Neutrophil (primary cell): ENCODE data around the gene PDCL2.

Experiments used
- H3K27ac ChIP-seq: fragments of 200-600 bp; sonication (generic); 2 replicates; pipeline ENCODE4 v1.5.1; 2016; ENCODE audit warnings: mild to moderate bottlenecking, moderate library complexity
- H3K27me3 ChIP-seq: fragments of 200-600 bp; sonication (generic); 2 replicates; pipeline ENCODE4 v1.6.0; 2016; ENCODE audit warnings: mild to moderate bottlenecking
- H3K36me3 ChIP-seq: fragments of 200-600 bp; sonication (generic); 2 replicates; pipeline ENCODE4 v1.5.1; 2017
- H3K4me1 ChIP-seq, 2 experiments: fragments of 200-600 bp in 1 of 2; sonication (generic) in 1 of 2; 1 replicate in 1 of 2; 2 replicates in 1 of 2; pipeline versions ENCODE4 v1.5.1 to v1.6.1; 2013 to 2016; ENCODE audit warnings: low read depth in 1 of 2, low read length in 1 of 2, mild to moderate bottlenecking in 1 of 2, moderate library complexity in 1 of 2; ENCODE audit not compliant: control insufficient read depth in 1 of 2, insufficient read depth in 1 of 2
- H3K4me3 ChIP-seq, 2 experiments: fragments of 200-600 bp in 1 of 2; sonication (generic) in 1 of 2; 1 replicate in 1 of 2; 2 replicates in 1 of 2; pipeline ENCODE4 v1.5.1; 2013 to 2016; ENCODE audit warnings: low read depth in 1 of 2, low read length in 1 of 2, mild to moderate bottlenecking in 1 of 2, moderate library complexity in 1 of 2
- H3K9me3 ChIP-seq: fragments of 200-600 bp; sonication (generic); 2 replicates; pipeline ENCODE4 v1.5.1; 2016
- TF ChIP-seq, protein P1 (sequence below): fragments of 200-600 bp; sonication (generic); IDR thresholded peaks from 2 replicates; pipeline ENCODE4 v1.5.1; 2016; ENCODE audit warnings: antibody characterized with exemption

PDCL2 gene

DNA sequence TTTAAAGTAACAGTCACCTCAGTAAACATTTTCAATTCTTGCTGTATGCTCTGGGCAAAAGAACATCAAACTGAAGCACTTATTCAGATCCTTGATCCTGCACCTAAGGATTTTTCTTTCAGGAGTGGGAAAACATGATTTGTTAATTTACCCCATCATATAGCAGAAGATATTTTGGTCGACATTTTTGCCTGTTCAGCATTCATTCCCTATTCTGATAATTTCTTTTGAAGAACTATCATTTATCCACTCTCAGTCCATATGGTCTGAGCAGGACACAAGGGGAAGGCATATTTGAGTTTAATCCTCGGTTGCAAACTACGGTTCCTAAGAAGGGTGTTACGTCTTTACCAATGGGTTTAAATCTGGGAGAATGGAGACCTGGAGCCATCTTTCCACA, 44.1 kb downstream of the PDCL2 start:
- no peak overlapping the region for H3K27ac ChIP-seq
- H3K36me3 ChIP-seq: no peaks in the 10 kb centered on the region
- H3K4me3 ChIP-seq: no peak overlapping the region
- no peaks in the 10 kb centered on the region for H3K9me3 ChIP-seq
- TF ChIP-seq, protein P1, sequence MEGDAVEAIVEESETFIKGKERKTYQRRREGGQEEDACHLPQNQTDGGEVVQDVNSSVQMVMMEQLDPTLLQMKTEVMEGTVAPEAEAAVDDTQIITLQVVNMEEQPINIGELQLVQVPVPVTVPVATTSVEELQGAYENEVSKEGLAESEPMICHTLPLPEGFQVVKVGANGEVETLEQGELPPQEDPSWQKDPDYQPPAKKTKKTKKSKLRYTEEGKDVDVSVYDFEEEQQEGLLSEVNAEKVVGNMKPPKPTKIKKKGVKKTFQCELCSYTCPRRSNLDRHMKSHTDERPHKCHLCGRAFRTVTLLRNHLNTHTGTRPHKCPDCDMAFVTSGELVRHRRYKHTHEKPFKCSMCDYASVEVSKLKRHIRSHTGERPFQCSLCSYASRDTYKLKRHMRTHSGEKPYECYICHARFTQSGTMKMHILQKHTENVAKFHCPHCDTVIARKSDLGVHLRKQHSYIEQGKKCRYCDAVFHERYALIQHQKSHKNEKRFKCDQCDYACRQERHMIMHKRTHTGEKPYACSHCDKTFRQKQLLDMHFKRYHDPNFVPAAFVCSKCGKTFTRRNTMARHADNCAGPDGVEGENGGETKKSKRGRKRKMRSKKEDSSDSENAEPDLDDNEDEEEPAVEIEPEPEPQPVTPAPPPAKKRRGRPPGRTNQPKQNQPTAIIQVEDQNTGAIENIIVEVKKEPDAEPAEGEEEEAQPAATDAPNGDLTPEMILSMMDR: no peak
- peaks cover 12 to 14% of the 10 kb centered on the region in 2 experiments for H3K4me1 ChIP-seq
- peaks cover 94% of the 10 kb centered on the region for H3K27me3 ChIP-seq

DNA sequence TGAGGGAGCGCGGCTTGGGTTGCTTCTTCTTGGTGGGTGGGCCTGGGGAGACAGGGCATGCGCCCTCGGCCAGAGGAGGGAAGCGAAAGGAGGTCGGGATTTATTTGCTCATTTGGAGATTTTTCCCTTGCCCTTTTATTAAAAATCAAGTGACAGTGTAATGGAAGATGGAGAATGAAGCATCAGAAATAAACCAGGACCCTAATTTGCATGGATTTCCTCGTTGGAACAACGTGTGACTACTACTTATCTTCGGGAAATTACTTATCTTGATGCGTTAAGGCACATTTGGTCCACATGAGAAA, 44.6 kb downstream of the PDCL2 start:
- peak overlapping the region; percentile 69 to 90 for H3K4me3 ChIP-seq
- H3K9me3 ChIP-seq: no peaks in the 10 kb centered on the region
- H3K27ac ChIP-seq: no peak overlapping the region
- H3K27me3 ChIP-seq: peaks cover 89% of the 10 kb centered on the region
- H3K4me1 ChIP-seq: peaks cover 12 to 14% of the 10 kb centered on the region in 2 experiments
- no peaks in the 10 kb centered on the region for H3K36me3 ChIP-seq
- TF ChIP-seq, protein P1: no peak

DNA sequence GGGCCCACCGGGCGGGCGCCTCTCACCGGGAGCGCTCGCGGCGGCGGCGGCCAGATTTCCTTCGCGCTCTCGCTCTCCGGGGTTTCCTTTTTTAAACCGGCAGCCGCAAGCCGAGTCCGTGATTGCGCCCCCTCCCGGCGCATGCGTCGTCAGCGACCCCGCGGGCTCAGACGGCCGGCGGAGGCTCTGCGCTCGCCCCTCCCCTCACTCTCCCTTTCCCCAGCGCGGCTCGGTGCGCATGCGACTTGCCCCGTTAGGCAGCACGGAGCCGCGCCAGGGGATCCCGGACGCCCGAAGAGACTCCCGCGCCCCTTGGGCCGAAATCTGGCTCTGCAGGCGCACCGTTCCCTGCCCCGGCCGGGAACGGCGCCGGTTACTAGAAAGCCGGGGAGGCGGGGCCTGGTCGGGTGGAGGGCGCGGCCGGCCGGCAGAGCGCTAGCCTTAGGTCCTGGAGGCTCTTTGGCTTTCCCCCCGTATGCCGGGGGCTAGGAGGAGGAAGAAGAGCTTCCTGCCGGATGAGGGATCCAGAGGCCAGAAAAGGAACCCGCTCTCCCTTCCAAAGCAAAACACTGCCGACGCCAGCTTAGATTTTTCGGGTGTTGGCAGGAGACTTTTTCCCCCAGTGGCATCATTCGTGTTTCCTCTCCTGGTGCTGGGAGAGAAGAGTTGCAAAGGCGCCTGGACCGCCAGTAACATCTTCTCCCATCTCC, 45.1 kb downstream of the PDCL2 start, which contains the start of gene CLOCK:
TSS of gene CLOCK (minus strand) at position 154 of the 710 bp plus-strand sequence. CDS start 64,124 bp downstream, outside the sequence.
- Histone ChIP-seq H3K36me3 (no peaks in the 10 kb centered on the region), H3K4me3 (peak within 1 kb of the TSS; percentile 69 to 90), H3K27ac (peak within 1 kb of the TSS; percentile 26), H3K9me3 (no peaks in the 10 kb centered on the region), H3K27me3 (peaks cover 86% of the 10 kb centered on the region), H3K4me1 (peaks cover 12 to 14% of the 10 kb centered on the region in 2 experiments)
- TF ChIP-seq, protein P1: peak; percentile 47

DNA sequence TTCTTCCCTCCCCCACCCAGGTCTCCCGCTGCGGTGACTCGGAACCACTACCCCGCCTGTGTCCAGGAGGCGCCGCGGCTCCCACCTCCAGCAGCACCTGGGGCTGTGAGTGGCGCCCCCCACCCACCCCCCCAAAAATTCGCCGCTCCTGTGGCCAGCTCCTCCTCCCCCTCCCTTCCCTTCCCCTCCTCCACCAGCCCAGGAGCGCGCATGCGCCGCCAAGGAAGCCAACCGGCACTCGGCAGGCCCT, 45.6 kb downstream of the PDCL2 start:
- Histone ChIP-seq H3K27me3 (peaks cover 82% of the 10 kb centered on the region), H3K36me3 (no peaks in the 10 kb centered on the region), H3K4me3 (peak overlapping the region; percentile 69 to 90), H3K9me3 (no peaks in the 10 kb centered on the region), H3K27ac (peak overlapping the region; percentile 26), H3K4me1 (peaks cover 12 to 14% of the 10 kb centered on the region in 2 experiments)
- TF ChIP-seq, protein P1: no peak

DNA sequence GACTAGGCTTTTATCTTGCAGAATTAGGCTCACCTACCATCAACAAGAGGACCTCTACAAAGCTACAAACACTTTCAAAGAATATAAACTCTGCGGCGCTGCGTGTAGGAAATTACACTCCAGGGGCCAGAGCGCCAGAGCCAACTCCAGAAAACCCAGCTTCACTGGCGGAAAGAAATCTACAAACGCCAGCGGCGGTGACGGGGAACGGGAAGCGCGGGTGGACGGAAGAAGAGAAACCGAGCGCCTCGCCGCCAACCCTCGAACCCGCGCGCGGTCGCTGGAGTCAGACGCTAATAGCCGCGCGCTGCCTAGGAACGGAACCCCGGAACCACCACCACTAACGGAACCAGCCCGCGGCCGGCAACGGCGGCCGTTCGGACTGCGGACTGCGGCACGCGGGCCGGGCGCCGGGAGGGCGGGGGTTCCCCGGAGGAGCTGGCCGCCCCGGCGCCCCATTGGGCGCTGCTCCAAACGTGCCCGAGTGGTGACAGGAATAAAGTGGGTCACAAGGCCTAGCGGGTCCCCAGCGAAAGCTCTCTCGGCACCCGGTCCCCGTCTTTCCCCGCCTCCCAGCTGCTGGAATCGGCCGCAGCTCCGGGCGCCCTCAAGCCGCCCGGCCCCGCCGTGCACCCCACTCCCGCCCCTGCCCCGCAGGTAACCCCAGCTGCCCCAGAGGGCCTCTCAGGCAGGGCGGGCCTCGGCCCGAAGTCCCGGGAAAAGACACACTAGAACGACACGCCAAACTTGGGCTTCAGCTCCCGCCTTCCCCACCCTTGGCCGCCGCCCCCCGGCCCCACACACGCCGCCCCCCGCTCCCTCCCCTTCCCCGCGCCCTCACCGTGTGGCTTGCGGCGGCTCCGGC, 46.2 kb downstream of the PDCL2 start:
- TF ChIP-seq, protein P1: no peak
- no peaks in the 10 kb centered on the region for H3K36me3 ChIP-seq

More for the DNA sequence above, 46.2 kb downstream of the PDCL2 start:
- Histone ChIP-seq H3K27me3 (peaks cover 76% of the 10 kb centered on the region), H3K9me3 (no peaks in the 10 kb centered on the region), H3K4me1 (peaks cover 12 to 14% of the 10 kb centered on the region in 2 experiments), H3K4me3 (peak overlapping the region; percentile 69 to 90), H3K27ac (peak overlapping the region; percentile 3)
